ENCODE results near the gene SCAF1. TPM values are rescaled to one million over a fixed set of nuclear protein-coding genes. Genes with fewer than 3 reads are reported as not detected.
A peak's percentile ranks its signal among the peaks of the same experiment; 100 is the strongest.

SCAF1 gene
- total and polyA plus RNA-seq, 9 of the 15 experiments (the other 6 are each of a cell fraction or from before 2014, with no cell fraction given): 0.20 to 79.0 (median 4.9) TPM

- TF ChIP-seq NCOA4 (IDR thresholded peaks at IDR 0.05; ENCODE audit: partially characterized antibody): no peak
- TF ChIP-seq, protein P1, sequence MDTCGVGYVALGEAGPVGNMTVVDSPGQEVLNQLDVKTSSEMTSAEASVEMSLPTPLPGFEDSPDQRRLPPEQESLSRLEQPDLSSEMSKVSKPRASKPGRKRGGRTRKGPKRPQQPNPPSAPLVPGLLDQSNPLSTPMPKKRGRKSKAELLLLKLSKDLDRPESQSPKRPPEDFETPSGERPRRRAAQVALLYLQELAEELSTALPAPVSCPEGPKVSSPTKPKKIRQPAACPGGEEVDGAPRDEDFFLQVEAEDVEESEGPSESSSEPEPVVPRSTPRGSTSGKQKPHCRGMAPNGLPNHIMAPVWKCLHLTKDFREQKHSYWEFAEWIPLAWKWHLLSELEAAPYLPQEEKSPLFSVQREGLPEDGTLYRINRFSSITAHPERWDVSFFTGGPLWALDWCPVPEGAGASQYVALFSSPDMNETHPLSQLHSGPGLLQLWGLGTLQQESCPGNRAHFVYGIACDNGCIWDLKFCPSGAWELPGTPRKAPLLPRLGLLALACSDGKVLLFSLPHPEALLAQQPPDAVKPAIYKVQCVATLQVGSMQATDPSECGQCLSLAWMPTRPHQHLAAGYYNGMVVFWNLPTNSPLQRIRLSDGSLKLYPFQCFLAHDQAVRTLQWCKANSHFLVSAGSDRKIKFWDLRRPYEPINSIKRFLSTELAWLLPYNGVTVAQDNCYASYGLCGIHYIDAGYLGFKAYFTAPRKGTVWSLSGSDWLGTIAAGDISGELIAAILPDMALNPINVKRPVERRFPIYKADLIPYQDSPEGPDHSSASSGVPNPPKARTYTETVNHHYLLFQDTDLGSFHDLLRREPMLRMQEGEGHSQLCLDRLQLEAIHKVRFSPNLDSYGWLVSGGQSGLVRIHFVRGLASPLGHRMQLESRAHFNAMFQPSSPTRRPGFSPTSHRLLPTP (IDR thresholded peaks at IDR 0.05; ENCODE audit: borderline replicate concordance, extremely low read depth, insufficient read length): no peak
- TF ChIP-seq, protein P2, sequence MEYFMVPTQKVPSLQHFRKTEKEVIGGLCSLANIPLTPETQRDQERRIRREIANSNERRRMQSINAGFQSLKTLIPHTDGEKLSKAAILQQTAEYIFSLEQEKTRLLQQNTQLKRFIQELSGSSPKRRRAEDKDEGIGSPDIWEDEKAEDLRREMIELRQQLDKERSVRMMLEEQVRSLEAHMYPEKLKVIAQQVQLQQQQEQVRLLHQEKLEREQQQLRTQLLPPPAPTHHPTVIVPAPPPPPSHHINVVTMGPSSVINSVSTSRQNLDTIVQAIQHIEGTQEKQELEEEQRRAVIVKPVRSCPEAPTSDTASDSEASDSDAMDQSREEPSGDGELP (CRISPR knock-in tag; IDR thresholded peaks at IDR 0.05; ENCODE audit: borderline replicate concordance): peak; percentile 74; the same call in 1 of the 2 replicates
- TF ChIP-seq ZNF347 (CRISPR knock-in tag; IDR thresholded peaks at IDR 0.05; ENCODE audit: low read depth): no peak
- no peak for TF ChIP-seq PURB (CRISPR knock-in tag; IDR thresholded peaks at IDR 0.05; ENCODE audit: low read depth)
- TF ChIP-seq ATF1 (CRISPR knock-in tag; IDR thresholded peaks at IDR 0.05): no peak; the same call in 1 of the 2 replicates
- TF ChIP-seq ATF1 (tag; IDR thresholded peaks at IDR 0.05): peak; percentile 98
- TF ChIP-seq ZNF696 (CRISPR knock-in tag; conservative IDR thresholded peaks at IDR 0.05): no peak
- TF ChIP-seq GABPB1 (CRISPR knock-in tag; IDR thresholded peaks at IDR 0.05): no peak; the same call in 1 of the 2 replicates
- TF ChIP-seq, protein P3, sequence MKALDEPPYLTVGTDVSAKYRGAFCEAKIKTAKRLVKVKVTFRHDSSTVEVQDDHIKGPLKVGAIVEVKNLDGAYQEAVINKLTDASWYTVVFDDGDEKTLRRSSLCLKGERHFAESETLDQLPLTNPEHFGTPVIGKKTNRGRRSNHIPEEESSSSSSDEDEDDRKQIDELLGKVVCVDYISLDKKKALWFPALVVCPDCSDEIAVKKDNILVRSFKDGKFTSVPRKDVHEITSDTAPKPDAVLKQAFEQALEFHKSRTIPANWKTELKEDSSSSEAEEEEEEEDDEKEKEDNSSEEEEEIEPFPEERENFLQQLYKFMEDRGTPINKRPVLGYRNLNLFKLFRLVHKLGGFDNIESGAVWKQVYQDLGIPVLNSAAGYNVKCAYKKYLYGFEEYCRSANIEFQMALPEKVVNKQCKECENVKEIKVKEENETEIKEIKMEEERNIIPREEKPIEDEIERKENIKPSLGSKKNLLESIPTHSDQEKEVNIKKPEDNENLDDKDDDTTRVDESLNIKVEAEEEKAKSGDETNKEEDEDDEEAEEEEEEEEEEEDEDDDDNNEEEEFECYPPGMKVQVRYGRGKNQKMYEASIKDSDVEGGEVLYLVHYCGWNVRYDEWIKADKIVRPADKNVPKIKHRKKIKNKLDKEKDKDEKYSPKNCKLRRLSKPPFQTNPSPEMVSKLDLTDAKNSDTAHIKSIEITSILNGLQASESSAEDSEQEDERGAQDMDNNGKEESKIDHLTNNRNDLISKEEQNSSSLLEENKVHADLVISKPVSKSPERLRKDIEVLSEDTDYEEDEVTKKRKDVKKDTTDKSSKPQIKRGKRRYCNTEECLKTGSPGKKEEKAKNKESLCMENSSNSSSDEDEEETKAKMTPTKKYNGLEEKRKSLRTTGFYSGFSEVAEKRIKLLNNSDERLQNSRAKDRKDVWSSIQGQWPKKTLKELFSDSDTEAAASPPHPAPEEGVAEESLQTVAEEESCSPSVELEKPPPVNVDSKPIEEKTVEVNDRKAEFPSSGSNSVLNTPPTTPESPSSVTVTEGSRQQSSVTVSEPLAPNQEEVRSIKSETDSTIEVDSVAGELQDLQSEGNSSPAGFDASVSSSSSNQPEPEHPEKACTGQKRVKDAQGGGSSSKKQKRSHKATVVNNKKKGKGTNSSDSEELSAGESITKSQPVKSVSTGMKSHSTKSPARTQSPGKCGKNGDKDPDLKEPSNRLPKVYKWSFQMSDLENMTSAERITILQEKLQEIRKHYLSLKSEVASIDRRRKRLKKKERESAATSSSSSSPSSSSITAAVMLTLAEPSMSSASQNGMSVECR (CRISPR knock-in tag; IDR thresholded peaks at IDR 0.05): no peak
- TF ChIP-seq ZNF212 (CRISPR knock-in tag; IDR thresholded peaks at IDR 0.05): no peak
- TF ChIP-seq SMAD3 (CRISPR knock-in tag; conservative IDR thresholded peaks at IDR 0.05): no peak
- no peak for TF ChIP-seq GATA2 (CRISPR knock-in tag; IDR thresholded peaks at IDR 0.05)
- no peak for TF ChIP-seq ZNF583 (CRISPR knock-in tag; IDR thresholded peaks at IDR 0.05)
- TF ChIP-seq BRF1 (IDR thresholded peaks at IDR 0.05; ENCODE audit: borderline replicate concordance, extremely low read depth, insufficient read length): no peak
- TF ChIP-seq NFATC3 (IDR thresholded peaks at IDR 0.05): no peak
- no peak for TF ChIP-seq FOSL1 (tag; conservative IDR thresholded peaks at IDR 0.05)
- no peak for TF ChIP-seq ZNF134 (CRISPR knock-in tag; conservative IDR thresholded peaks at IDR 0.05)
- no peak for TF ChIP-seq ZNF311 (CRISPR knock-in tag; IDR thresholded peaks at IDR 0.05)
- TF ChIP-seq L3MBTL2 (IDR thresholded peaks at IDR 0.05): no peak
- no peak for TF ChIP-seq ARID3A (IDR thresholded peaks at IDR 0.05; ENCODE audit: borderline replicate concordance, low read depth, low read length)
Observed at GRCh38 chr19:49676784-49677230, 34.8 kb downstream of the SCAF1 start (continued).

Measured in K562 (cell line).